ENCODE measurements around the gene INO80E. TPM values are rescaled to one million over a fixed set of nuclear protein-coding genes. Genes with fewer than 3 reads are reported as not detected.
"Not testable (repeated sequence)": the region's sequence is repeated elsewhere in the genome, so short reads cannot be mapped to it uniquely, and the experiment has no call there.

Gene INO80E
- total RNA-seq, 4 donors from 2014 or later = 45.4 to 74.8 (median 55.5) TPM

DNA sequence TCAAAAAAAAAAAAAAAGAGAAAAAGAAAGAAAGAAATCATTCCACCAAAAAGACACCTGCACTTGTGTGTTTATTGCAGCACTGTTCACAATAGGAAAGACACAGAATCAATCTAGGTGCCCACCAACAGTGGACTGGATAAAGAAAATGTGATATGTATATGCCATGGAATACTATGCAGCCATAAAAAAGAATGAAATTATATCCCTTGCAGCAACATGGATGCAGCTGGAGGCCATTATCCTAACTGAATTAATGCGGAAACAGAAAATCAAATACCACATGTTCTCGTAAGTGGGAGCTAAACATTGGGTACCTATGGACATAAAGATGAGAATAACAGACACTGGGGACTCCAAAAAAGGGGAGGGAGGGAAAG lies 21.2 kb downstream of the INO80E start:
- TF ChIP-seq CTCF (IDR thresholded peaks at IDR 0.05 in 4 of 5, conservative IDR thresholded peaks at IDR 0.05 in 1 of 5) (no peak), POLR2A (IDR thresholded peaks at IDR 0.05) (no peak)
- H3K27me3 ChIP-seq = peaks cover 2 to 7% (median 3%) of the 10 kb centered on the region in 3 donors
- H3K27ac ChIP-seq = no peak overlapping the region
- no peak for ATAC-seq
- in situ Hi-C loops (cut with MboI; ENCODE audit: low sequenced_read_pairs in 4 of 4) = loop anchor here in 1 of 4 donors (25.0 kb wide), 1 partner anchor 330 kb away; the partner anchor contains the start of gene QPRT
- peaks cover 0 to 5% of the 10 kb centered on the region in 2 donors for H3K4me1 ChIP-seq
- no peaks in the 10 kb centered on the region for H3K9me3 ChIP-seq
- intact Hi-C loops (cut with DNase I; ENCODE audit: low total_unique reads) = no loop called here
- no peak overlapping the region for H3K4me3 ChIP-seq
- no peaks in the 10 kb centered on the region for H3K36me3 ChIP-seq
- no peak for DNase-seq

GRCh38 chr16:30017937-30018336 lies 21.9 kb downstream of the INO80E start:
- H3K27ac ChIP-seq; H3K9me3 ChIP-seq; H3K27me3 ChIP-seq; intact Hi-C loops (cut with DNase I; ENCODE audit: low total_unique reads); ATAC-seq; DNase-seq; H3K4me1 ChIP-seq; H3K36me3 ChIP-seq; H3K4me3 ChIP-seq: not testable (repeated sequence)
- in situ Hi-C loops (cut with MboI; ENCODE audit: low sequenced_read_pairs in 4 of 4) = loop anchor here in 1 of 4 donors (25.0 kb wide), 1 partner anchor 331 kb away; the partner anchor contains the start of gene QPRT

- DNase-seq = no peak
- in situ Hi-C loops (cut with MboI; ENCODE audit: low sequenced_read_pairs in 4 of 4) = loop anchor here in 1 of 4 donors (25.0 kb wide), 1 partner anchor 331 kb away; the partner anchor contains the start of gene QPRT
These were observed 22.7 kb downstream of the INO80E start for GRCh38 chr16:30018731-30019158.

DNA sequence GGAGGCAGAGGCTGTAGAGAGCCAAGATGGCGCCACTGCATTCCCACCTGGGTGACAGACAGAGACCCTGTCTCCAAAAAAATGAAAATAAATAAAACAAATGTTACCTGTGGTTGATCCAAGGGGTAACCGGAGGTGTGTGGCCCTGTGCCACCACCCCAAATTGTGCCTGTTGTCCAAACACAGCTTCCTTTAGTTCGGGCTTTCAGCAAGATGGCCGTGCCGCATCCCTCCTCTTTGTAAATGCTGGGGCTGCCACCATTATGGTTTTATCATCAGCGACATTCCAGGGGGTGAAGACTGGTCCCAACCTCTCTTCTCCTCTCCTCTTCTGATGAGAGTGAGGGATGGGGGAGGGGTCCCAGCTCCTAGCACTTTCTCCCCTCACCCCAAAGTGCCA lies 26.8 kb downstream of the INO80E start, which contains the start of gene C16orf92:
TSS of gene C16orf92 (plus strand) at position 312 of the 400 bp plus-strand sequence. CDS start 143 bp downstream, outside the sequence.
- TF ChIP-seq CTCF (IDR thresholded peaks at IDR 0.05 in 4 of 5, conservative IDR thresholded peaks at IDR 0.05 in 1 of 5) (no peak), POLR2A (IDR thresholded peaks at IDR 0.05) (no peak)
- peaks cover 0 to 5% of the 10 kb centered on the region in 2 donors for H3K4me1 ChIP-seq
- H3K36me3 ChIP-seq = no peaks in the 10 kb centered on the region
- no peak within 1 kb of the TSS for H3K4me3 ChIP-seq
- H3K9me3 ChIP-seq = no peaks in the 10 kb centered on the region
- H3K27me3 ChIP-seq = peaks cover 0 to 5% (median 0%) of the 10 kb centered on the region in 3 donors
- in situ Hi-C loops (cut with MboI; ENCODE audit: low sequenced_read_pairs in 4 of 4) = loop anchor here in 2 of 4 donors (10.0 to 25.0 kb wide), 2 partner anchors 318 to 336 kb away; partner anchors contain the start of gene QPRT (in 1 of the 2)
- H3K27ac ChIP-seq = no peak within 1 kb of the TSS
- ATAC-seq (no peak), DNase-seq (no peak)
- intact Hi-C loops (cut with DNase I; ENCODE audit: low total_unique reads) = loop anchor here (5.0 to 10.0 kb wide), 2 partner anchors 96 to 158 kb away; partner anchors contain the start of genes CDIPT and KCTD13

More at GRCh38 chr16:30018731-30019158, 22.7 kb downstream of the INO80E start:
- ATAC-seq = no peak
- intact Hi-C loops (cut with DNase I; ENCODE audit: low total_unique reads) = no loop called here
- Histone ChIP-seq H3K36me3 (no peaks in the 10 kb centered on the region), H3K27me3 (peaks cover 0 to 5% (median 0%) of the 10 kb centered on the region in 3 donors), H3K4me3 (no peak overlapping the region), H3K27ac (no peak overlapping the region), H3K9me3 (no peaks in the 10 kb centered on the region), H3K4me1 (peaks cover 0 to 5% of the 10 kb centered on the region in 2 donors)
- TF ChIP-seq POLR2A (IDR thresholded peaks at IDR 0.05) = no peak
- TF ChIP-seq CTCF (IDR thresholded peaks at IDR 0.05 in 4 of 5, conservative IDR thresholded peaks at IDR 0.05 in 1 of 5) = no peak

- no peak for DNase-seq
- Histone ChIP-seq H3K36me3 (no peaks in the 10 kb centered on the region), H3K9me3 (no peaks in the 10 kb centered on the region), H3K27ac (no peak overlapping the region), H3K4me3 (no peak overlapping the region), H3K4me1 (peaks cover 0 to 5% of the 10 kb centered on the region in 2 donors), H3K27me3 (peaks cover 0 to 5% (median 5%) of the 10 kb centered on the region in 3 donors)
- ATAC-seq = no peak
- TF ChIP-seq POLR2A (IDR thresholded peaks at IDR 0.05) (no peak), CTCF (IDR thresholded peaks at IDR 0.05 in 4 of 5, conservative IDR thresholded peaks at IDR 0.05 in 1 of 5) (no peak)
- intact Hi-C loops (cut with DNase I; ENCODE audit: low total_unique reads) = loop anchor here (5.0 to 10.0 kb wide), 2 partner anchors 96 to 159 kb away; partner anchors contain the start of genes CDIPT and KCTD13
- in situ Hi-C loops (cut with MboI; ENCODE audit: low sequenced_read_pairs in 4 of 4) = loop anchor here in 2 of 4 donors (10.0 to 25.0 kb wide), 2 partner anchors 319 to 336 kb away; partner anchors contain the start of gene QPRT (in 1 of the 2)
These were observed 27.5 kb downstream of the INO80E start for GRCh38 chr16:30023586-30023985.

Data from gastrocnemius medialis (tissue), 4 donors.